HUDEP-2 (cell line): ENCODE data around the gene DNMT3A.

Experiments used
- DNase-seq, 76 experiments: peaks; one replicate each; lab custom pipeline; 2025; ENCODE audit not compliant: unreplicated experiment in 76 of 76; lab: John Stamatoyannopoulos, UW

Gene DNMT3A

DNA sequence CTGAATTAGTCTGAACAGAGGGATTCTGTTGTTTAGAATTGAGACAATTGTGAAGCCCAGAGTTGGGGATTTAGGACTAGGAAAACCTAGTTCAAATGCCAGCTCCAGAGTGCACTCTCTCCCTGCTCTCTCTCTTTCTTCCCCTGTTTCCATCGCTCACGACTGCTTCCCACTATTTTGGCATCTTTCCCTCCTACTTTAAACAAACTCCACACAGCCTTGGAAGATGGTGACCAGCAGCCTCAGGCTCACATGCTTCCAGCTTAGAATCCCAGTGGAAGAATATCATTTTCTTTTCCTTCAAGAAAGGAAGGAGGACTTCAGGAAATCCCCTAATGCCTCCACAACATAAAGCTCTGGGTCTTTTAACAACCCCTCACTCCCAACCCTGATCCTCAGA, 6.1 kb upstream of the DNMT3A start:
- DNase-seq: no peak

DNA sequence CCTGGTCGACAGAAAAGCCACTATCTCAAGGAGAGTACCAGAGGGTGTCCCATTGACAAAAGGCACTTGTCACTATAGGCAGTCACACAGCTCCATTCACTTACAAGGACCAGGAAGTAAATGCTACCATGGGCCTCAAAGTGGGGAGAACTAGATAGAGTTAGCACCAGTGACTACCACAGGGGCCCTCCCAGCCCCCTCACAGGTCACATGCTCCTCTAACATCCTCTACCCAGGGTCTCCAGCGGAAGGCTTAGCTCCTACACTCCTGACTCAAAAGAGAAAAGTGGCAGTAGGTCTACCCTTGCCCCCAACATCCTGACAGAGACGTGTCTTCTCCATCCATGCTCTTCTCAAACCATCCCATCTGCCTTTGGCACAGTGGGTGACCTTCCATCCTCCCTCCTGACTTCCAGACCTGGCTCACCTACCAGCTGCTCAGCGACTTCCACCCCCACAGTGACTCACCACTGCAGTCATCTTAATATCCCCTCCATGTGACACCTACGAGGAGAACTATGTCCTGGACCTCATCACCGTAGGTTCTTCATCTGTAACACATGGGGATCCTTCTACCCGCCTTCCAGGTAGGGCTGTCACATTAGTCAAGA, 5.6 kb upstream of the DNMT3A start:
- no peak for DNase-seq

DNA sequence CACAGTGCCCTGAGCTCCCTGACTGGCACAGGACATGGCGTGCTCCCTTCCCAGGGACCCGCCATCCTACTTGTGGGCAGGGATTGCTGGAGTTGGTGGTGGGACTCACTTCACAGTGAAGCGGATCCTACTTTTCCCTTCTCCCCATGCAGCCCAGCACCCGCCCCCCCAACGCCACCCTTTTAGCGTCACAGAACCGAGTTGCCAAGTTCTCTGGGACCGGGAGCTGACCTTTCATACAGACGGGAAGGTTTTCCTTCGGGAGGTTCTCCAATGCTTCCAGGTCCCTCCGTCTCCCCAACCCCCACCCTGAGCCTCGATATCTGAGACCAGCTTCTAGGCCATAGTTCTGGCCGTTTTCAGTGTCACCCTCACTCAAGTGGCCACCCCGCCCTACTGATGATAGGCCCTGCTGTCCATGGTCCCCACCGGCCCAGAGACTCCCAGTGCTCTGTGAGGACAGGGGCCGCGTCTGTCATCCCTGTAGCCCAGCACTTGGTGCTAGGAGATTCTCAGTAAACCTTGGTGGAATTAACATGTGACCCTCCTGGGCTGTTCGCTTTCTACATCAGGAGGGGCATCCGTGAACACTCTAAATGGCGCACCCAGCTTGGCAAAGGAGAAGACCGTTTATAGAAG, 1.6 kb upstream of the DNMT3A start:
- no peak for DNase-seq

DNA sequence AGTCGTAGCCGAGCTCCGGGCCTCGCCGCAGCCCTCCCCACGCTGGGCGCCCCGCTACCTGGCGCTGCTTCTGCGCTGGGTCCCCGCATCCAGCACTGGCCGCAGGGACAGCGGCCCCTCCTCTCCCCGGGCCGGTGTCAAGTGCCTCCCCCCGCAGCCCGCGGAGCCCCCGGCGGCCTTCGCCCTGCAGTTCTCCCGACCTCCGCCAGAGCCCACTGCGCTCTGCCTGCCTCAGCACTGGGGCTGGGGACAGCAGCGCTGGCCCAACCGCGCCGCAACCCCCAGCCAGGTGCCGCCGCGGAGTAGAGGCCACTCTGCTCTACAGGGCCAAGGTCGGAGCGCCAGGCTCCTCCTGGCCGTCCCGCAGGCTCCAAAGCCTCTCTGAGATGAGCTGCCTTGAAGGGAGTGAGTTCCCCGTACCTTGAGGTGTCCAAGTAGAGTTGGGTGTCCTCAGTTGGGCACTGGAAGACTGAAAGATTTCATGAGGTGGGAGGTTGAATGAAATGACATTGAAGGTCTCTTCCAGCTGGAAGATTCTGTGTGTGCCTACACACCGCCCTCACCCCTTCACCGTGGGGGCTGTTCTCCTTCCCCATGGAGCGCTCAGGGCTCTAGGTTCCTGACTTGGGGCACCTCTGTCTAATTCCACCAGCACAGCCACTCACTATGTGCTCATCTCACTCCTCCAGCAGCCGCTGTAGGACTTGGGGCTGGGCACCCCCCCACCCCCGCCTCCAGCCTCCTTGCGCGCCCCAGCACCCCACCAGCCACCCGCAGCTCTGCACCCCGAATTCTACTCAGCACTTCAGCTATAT, 854 bp upstream of the DNMT3A start:
- DNase-seq: peak in 67 of 76 experiments; percentile 4 to 74 (median 47)

DNA sequence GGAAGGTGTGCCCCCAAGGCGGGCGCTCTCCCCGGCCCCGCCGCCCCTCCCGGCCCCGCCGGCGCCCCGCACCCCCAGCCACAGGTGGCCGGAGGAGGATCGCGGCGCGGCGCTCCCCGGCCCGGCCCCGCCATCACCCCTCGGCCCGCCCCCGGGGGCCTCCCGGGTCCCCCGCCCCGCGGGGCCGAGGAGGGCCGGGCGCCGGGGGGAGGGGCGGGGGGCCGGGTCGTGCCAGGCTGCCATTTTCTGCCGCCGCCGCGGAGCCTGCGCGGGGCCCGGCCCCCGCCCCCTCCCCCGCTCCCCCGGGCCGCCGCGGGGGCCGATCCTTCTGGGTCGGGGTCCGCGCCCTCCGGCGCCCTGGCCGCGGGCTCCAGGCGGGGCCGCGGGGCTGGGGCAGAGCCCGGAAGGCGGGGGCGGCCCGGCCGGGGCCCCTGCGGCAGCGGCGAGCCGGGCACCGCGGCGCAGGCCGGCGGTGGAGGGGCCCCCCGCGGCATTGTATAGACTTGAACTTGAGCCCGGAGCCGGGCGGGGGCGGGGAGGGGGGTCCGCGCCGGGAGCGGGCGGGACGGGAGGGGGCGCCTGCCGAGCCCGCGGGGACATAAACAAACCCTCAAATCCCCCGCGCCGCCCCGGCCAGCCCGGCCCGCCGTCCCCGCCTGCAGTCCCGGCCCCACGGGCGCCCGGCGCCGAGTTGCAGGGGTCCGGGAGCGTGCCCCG, 556 bp downstream of the DNMT3A start:
- peak in 1 of 76 experiments; percentile 23 for DNase-seq

DNA sequence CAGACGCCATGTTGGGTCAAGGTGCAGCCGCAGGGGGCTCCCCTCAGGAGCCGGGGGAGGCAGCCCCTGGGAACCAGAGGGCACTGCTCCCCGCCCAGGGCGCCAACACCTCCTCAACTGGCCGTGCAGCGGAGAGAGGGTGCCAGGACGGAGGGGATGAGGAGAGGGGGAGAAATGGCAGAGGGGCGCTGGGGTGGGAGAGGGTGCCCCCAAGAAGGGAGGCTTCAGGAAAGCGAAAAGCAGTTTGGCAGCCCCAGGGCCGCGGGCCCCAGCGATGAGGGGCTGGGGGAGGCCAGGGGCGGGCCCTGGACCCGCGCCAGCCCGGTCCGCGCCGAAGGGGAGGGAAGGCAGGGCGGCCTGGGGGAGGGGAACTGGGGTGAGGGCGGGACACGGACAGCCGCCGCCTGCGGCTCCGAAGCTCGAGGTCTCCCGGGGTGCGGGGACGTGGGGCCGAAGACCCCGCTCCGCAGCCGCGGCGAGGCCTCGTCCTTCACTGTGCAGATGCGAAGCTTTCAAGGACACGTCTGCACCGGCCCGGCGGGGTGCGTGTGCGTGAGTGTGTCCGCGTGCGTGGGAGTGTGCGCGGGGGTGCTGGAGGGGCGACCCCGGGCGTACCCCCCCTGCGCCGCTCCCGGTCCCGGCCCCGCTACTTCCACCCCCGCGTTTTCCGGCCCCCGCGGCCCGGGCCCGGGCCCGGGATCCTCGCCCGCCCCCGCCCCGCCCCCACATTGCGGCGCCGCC, 1.4 kb downstream of the DNMT3A start:
- peak in 8 of 76 experiments; percentile 3 to 38 (median 20) for DNase-seq

DNA sequence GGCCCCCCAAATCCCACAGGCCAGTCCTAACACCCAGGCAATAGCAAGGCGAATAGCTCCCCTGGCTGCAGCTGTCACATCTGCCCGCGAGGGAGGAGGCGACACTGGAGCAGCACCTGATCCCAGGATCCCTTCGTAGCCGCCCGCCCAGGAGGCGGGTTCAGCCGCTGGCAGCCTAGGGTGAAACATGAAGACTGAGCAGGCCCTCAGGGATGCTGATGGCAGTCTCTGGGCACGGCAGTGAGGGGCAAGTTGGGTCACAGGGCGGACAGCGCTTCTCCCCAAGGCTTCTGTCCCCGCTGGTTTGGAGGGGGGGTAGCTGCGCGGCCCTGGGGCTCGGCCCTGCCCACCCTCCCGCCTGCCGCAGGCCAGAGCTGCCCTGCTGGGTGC, 1.9 kb downstream of the DNMT3A start:
- no peak for DNase-seq

DNA sequence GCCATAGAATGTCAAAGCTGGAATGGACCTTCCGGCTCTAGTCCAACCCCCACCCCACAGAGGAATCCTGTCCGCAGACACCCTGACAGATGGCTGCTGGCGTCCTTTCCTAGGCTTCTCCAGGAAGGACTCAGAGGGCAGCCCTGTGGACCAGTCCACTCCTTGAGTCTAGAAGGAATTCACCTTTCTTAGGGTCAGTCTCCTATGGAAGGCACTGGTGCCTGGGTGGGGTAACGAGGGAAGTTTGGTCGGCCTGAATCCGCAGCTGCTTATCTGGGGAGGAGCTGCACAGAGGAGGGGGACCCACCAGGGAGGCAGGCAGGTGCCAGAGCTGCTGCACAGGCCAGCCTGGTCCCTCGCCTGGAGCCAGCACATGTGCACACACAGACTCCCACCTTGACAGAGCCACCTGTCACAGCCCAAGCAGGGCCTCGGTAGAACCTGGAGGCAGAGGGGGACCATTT, 2.5 kb downstream of the DNMT3A start:
- DNase-seq: no peak

DNA sequence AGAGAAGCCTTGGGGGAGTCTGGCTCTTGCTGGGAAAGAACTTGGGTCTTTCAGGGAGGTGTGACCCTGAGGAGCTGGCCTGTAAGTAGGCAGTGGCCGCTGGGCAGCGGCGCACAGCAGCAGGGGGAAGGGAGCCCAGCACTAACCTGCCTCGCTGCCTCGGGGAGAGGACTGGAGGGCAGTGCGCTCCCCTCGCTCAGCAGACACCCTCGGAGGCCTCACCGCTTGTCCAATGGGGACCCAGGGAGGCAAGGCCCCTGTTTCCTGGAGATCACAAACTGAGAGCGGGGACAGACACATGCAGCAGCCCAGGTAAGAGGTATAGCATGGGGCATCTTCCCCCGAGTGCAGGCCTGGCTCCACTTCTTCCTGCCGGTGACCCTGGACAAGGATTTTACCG, 3.3 kb downstream of the DNMT3A start:
- no peak for DNase-seq

DNA sequence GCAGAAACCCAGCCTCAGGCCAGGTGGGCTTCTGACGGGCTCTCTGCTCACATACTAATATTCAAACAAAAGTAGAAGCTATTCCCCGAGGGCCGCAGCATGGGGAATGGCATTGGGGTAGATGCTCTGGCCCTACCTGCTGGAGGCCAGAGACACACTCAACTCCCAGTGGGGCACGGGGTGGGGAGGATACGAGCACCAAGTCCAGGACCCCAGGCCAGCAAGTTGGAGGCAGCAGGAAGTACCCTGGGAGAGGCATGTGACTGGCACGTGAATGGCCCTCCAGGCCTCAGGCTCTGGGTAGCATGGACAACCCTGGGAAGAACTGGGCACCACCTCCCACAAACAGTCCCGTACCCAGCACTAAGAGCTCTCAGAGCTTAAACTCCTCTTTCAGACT, 3.8 kb downstream of the DNMT3A start:
- DNase-seq: no peak

DNA sequence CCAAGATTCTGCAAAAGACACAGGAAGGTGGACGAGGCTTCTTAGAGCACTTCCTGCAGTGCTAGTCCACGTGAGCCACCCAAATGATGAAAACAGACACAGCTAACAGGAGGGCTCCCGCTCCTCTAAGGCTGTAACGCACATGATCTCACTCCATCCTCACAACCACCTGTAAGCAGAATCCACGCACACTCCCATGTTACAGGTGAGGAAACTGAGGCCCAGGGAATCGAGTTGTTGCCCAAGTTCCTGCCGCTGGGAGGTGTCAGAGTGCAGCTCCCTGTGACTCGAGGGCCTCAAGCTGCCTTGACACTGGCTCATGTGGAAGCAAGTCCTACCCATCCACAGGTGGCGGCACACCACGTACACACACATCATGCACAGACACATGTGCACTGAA, 4.4 kb downstream of the DNMT3A start:
- DNase-seq: no peak

DNA sequence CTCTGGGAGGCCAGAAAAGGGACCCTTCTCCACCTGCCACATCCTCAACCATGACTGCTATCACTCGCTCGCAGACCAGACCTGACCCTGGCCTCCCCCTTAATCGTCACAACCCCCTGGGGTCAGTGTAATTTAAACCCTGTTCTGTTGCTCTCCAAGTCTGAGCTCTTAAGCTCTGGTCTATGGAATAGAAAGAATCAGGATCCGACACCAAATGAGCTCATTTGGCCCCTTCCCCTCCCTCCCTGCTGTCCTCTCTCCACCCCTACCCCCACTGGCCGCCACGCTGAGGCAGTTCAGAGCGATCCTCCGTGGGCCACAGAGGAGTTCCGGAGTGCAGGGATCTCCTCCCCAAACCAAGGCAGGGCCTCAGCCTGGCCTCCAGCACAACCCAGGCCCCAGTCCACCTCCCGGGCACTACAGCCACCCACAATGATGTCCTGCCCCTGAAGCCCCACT, 5.3 kb downstream of the DNMT3A start:
- no peak for DNase-seq

DNA sequence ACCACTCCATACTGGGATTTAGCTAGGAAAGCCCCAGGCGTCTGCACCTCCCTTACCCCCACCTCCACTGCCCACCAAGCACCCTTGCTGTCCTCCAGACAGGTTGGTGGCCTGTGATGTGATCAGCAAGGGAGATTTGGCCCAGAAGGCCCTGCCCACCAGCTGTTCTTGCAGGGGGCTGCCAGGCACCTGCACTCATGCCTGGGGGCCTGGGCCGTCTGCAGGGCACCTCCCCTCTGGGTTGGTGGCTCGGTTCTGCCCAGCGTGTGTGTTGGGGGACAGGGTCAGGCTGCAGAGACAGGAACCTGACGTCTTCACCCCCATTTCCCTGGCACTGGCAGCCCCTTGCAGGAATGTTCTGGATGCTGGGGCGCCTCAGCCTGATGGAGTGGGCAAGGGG, 5.8 kb downstream of the DNMT3A start:
- DNase-seq: no peak

DNA sequence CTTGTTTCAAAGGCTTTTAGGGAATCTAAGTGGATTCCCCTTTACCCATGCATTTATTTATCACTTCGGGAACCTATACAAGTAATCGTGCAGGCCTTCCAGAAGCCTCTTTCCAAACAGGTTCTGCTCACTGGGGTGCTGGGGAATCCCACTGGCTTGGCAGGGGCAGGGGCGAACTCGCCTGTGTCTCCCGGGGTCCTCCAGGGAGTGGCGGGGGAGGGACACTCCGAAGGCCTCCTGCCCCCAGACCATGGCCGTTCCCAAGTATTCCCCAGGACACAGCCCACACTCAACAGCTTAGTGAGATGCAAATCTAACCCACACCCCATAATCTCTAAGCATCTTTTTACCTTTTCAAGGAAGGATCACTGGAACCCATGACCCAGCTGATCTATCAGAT, 6.5 kb downstream of the DNMT3A start:
- no peak for DNase-seq

DNA sequence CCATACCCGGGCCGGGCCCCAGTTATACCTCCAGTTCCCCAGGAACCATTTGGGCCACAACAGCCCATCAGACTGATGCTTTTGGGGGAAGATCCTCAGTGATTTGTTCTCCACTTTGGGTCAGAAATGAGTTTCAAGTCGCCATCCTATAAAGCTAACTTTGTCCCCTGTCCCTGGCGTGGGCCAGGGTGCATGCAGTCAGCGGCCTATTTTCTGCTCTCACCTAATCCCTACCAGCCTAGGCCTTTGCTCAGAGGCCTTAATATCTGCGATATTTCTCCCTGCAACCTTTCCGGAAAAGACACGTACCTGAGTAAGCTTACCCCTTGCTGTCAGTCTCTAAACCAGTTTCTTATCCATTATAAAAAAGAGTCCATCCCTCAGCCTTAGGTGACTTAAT, 7.2 kb downstream of the DNMT3A start:
- DNase-seq: no peak

DNA sequence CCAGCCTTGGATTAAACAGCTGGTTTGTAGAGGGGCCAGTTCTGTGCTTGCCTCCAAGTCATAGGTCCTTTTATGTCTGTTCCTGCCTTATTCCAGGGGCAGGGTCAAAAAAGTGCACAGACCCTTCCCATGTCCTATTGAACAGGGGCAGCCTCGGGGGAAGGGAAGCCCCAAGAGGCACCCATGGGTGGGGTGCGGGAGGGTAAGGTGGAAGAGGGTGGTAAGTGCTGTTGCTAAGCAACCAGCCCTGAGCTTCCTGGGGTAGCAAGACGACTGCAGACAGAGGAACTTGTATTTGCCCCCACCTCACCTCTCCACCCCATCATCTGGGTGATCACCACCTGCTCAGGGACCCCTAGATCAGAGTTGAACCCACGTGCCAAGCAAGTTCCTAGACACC, 7.7 kb downstream of the DNMT3A start:
- no peak for DNase-seq

DNA sequence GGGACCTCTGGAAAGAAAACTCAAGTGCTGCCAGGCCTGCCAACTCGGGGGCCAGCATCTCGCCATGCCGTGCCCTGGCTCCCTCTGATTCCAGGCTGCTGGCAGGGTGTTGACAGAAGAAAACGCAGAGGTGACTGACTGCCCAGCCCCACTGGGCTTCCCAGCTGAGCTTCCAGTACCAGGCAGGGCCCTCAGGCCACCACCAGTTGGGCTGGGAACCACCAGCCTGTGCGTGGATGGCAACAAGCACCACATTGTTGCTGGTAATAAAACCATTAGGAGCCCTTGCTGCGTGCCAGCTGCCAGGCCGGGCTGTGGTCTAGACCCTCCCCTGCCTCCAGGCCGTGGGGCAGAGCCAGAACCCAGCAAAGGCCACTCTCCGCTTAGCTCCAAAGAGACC, 9.2 kb downstream of the DNMT3A start:
- no peak for DNase-seq

DNA sequence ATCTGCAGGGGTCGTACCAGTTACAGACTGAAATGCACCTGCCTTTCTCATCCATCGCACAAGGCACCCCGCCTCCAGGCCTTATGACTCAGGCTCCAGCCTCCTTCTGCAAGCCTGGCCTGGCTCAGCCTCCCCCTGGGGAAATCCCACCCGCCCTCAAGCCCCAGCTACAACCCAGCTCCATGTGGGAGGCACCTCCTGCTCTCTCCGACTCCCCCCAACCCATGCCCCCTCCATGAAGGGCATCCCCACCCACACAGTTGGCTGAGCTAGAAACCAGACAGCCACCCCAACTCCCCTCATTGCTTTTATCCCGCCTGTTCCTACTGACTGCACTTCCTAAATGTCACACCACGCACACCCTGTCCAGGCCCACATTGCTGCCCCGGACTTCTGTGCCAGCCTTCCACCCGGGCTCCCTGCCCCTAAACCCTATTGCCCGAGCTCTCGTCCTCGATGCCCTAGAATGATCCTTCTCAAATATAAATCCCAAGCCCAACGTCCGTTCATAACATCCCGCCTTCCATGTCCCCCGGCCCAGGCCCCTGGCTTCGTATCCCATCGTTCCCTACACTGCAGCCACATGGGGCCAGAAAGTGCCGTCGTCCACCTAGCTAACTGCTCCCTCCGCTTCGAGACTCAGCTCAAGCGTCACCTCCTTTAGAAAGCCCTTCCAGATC, 9.9 kb downstream of the DNMT3A start:
- DNase-seq: no peak

DNA sequence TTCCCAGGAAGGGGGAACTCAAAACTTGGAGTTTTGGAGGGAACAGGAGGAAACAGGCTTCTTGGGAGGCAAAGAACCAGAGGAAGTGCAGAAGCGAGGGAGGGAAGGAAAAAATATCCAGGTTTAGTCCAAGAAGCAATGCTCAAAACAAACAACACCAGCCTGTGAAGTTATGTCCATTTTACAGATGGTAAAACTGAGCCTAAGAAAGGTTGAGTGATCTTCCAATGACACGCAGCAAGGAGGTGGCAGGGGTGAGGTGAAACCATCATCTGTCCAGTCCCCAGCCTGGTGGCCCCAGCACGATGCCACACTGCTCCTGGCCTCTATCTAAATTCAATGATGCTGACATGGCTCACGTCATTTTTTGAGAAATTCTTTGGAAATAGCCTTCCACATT, 10.8 kb downstream of the DNMT3A start:
- DNase-seq: no peak

DNA sequence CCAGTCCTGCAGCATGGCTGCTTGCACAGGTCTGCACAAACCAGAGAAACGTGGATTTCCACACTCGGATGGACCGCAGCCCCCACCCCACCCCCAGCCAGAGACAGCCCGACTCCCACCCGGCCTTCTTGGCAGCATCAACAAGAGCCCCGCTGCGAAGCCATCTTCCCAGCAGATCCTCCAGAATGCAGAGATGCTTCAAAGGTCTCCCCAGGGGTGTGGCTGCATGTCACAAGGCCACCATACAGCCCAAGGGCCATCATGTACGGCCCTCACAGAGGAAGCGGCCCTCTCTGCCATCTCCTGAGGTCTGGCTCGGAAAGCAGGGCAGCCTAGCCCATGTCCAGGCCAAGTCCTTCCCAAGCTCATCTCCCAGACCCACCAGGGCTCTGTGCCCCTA, 11.5 kb downstream of the DNMT3A start:
- DNase-seq: no peak
